Measurements from ENCODE around the gene PSMB5. TPM values are rescaled to one million over a fixed set of nuclear protein-coding genes. Genes with fewer than 3 reads are reported as not detected.
A peak's percentile ranks its signal among the peaks of the same experiment; 100 is the strongest.

PSMB5 gene
- total RNA-seq, 2 experiments from 2014 or later, result 116 to 119 TPM

GRCh38 chr14:23041729-23042128 lies 7.0 kb upstream of the PSMB5 start:
- H3K27ac Mint-ChIP-seq, result no peak overlapping the region
- H3K4me3 Mint-ChIP-seq, result no peak overlapping the region
- no peak for DNase-seq
- H3K9me3 Mint-ChIP-seq, result no peaks in the 10 kb centered on the region
- ChIA-PET CTCF (interaction anchor here (0.8 to 5.6 kb wide), 5 partner anchors 13 to 55 kb away, joined by 3 to 22 read pairs (median 4); partner anchors contain the start of gene CDH24), POLR2A (no interaction called here)
- intact Hi-C loops (cut with micrococcal nuclease), result no loop called here
- H3K4me1 Mint-ChIP-seq (ENCODE audit: low read depth), result no peaks in the 10 kb centered on the region
- H3K27me3 Mint-ChIP-seq, result no peaks in the 10 kb centered on the region
- no peaks in the 10 kb centered on the region for H3K36me3 Mint-ChIP-seq

GRCh38 chr14:23040100-23040499 lies 5.4 kb upstream of the PSMB5 start:
- Mint-ChIP-seq H3K4me3 (no peak overlapping the region), H3K27ac (no peak overlapping the region), H3K4me1 (ENCODE audit: low read depth) (peaks cover 8% of the 10 kb centered on the region), H3K36me3 (no peaks in the 10 kb centered on the region), H3K27me3 (no peaks in the 10 kb centered on the region), H3K9me3 (no peaks in the 10 kb centered on the region)
- ChIA-PET CTCF (interaction anchor here (0.6 to 5.6 kb wide), 4 partner anchors 16 to 56 kb away, joined by 3 to 22 read pairs (median 8); partner anchors contain the start of gene CDH24), POLR2A (no interaction called here)
- intact Hi-C loops (cut with micrococcal nuclease), result no loop called here
- DNase-seq, result no peak

DNA sequence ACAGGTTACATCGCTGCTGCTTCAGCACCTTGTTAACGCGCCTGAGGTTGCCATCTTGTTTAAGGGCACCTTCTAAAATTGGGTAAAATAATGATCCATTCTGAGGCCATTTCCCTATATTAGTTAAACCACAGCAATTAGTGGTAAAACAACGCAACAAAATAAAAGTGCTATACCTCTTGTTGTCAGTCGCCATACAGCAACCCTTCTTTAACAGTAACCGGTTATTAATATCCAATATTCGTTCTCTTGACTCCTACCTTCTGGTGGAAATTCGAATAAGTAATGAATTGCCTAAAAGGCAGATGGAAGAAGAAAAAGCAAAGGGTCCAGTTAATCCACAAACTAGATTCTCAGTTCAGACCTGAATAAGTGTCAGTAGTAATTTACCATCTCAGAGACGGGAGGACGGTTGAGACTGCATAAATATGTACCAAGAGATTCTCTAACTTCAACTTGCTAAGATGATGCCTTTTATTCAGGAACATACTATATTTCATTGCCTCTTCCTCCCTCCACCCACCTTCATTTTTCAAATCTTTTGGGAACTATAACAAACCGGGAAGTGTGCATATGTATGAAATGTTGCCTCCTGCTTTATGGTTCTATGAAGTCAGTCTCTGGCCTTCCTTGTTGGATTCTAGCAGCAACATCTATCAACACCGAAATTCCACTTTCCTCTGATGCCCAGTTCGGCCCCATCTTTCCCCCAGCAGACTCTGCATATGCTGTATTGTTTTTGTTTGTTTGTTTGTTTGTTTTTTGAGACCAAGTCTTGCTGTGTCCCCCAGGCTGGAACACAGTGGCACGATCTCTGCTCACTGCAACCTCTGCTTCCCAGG lies 824 bp upstream of the PSMB5 start:
- intact Hi-C loops (cut with micrococcal nuclease), result loop anchor here (1.0 to 2.0 kb wide), 3 partner anchors 21 to 1525 kb away; partner anchors contain the start of gene METTL3
- POLR2A ChIA-PET, result interaction anchor here (1.0 to 3.9 kb wide), 2 partner anchors 29 to 49 kb away, joined by 4 to 37 read pairs; no protein-coding TSS in a partner anchor
- peaks cover 28% of the 10 kb centered on the region for H3K4me1 Mint-ChIP-seq (ENCODE audit: low read depth)

GRCh38 chr14:23033801-23034497 lies 751 bp downstream of the PSMB5 start:
- CTCF ChIA-PET, result interaction anchor here (0.7 to 2.6 kb wide), 8 partner anchors 12 to 105 kb away, joined by 3 to 13 read pairs (median 4); partner anchors contain the start of genes CDH24, HAUS4 and PRMT5

More for the DNA sequence above, 824 bp upstream of the PSMB5 start:
- Mint-ChIP-seq H3K4me3 (peak overlapping the region; percentile 95), H3K27me3 (no peaks in the 10 kb centered on the region), H3K27ac (peak overlapping the region; percentile 95), H3K9me3 (no peaks in the 10 kb centered on the region), H3K36me3 (peaks cover 25% of the 10 kb centered on the region)
- DNase-seq, result no peak
- CTCF ChIA-PET, result interaction anchor here (2.1 to 2.6 kb wide), 2 partner anchors 33 to 53 kb away, joined by 4 to 10 read pairs; no protein-coding TSS in a partner anchor

DNA sequence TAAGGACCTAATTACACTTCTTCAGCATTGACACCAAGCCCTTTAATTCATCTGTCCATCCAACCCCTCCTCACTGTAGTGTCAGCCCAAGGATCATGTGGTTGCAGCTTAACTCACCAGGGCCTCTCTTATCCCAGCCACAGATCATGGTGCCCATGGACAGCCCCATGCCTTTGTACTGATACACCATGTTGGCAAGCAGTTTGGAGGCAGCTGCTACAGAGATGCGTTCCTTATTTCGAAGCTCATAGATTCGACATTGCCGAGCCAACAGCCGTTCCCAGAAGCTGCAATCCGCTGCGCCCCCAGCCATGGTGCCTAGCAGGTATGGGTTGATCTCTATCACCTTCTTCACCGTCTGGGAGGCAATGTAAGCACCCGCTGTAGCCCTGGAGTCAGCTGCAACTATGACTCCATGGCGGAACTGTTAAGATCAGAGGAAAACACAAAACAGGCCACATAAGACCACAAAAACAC lies 1.4 kb downstream of the PSMB5 start:
- POLR2A ChIA-PET, result interaction anchor here (0.6 to 3.9 kb wide), 4 partner anchors 9 to 76 kb away, joined by 4 to 37 read pairs (median 6); partner anchors contain the start of gene HAUS4
- intact Hi-C loops (cut with micrococcal nuclease), result no loop called here
- no peaks in the 10 kb centered on the region for H3K9me3 Mint-ChIP-seq
- DNase-seq, result no peak
- H3K36me3 Mint-ChIP-seq, result peaks cover 36% of the 10 kb centered on the region
- H3K27me3 Mint-ChIP-seq, result no peaks in the 10 kb centered on the region
- peaks cover 40% of the 10 kb centered on the region for H3K4me1 Mint-ChIP-seq (ENCODE audit: low read depth)
- peak overlapping the region; percentile 95 for H3K27ac Mint-ChIP-seq
- H3K4me3 Mint-ChIP-seq, result peak overlapping the region; percentile 95
- CTCF ChIA-PET, result interaction anchor here (0.7 to 2.6 kb wide), 9 partner anchors 11 to 104 kb away, joined by 3 to 13 read pairs (median 4); partner anchors contain the start of genes CDH24, HAUS4 and PRMT5

More at GRCh38 chr14:23033801-23034497, 751 bp downstream of the PSMB5 start:
- Mint-ChIP-seq H3K27ac (peak overlapping the region; percentile 95), H3K9me3 (no peaks in the 10 kb centered on the region), H3K27me3 (no peaks in the 10 kb centered on the region), H3K4me3 (peak overlapping the region; percentile 95), H3K4me1 (ENCODE audit: low read depth) (peaks cover 35% of the 10 kb centered on the region), H3K36me3 (peaks cover 32% of the 10 kb centered on the region)
- intact Hi-C loops (cut with micrococcal nuclease), result loop anchor here (1.0 to 2.0 kb wide), 2 partner anchors 61 to 1523 kb away; partner anchors contain the start of genes ACIN1, C14orf119 and METTL3
- POLR2A ChIA-PET, result interaction anchor here (0.5 to 3.9 kb wide), 6 partner anchors 10 to 145 kb away, joined by 3 to 37 read pairs (median 5); partner anchors contain the start of gene HAUS4
- DNase-seq, result no peak

DNA sequence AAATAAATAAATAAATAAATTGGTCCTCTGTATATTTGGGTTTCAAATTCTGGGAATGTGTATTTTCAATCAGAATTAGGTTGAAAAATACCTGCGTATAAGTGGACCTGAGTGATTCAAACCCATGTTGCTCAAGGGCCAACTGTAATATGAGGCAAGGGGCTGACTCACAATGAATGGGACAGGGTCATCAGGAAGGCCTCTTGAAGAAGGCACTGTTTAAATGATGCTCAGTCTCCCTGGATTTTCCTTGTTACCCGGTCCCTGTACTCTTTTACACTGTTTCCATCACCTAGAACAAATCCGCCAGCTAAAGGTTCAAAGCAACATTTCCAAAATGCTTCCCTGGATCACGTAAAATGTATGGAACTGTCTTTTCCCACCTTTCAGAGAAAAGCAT lies 3.8 kb downstream of the PSMB5 start:
- Mint-ChIP-seq H3K27me3 (no peaks in the 10 kb centered on the region), H3K27ac (no peak overlapping the region), H3K4me3 (no peak overlapping the region), H3K9me3 (no peaks in the 10 kb centered on the region), H3K36me3 (peaks cover 49% of the 10 kb centered on the region), H3K4me1 (ENCODE audit: low read depth) (peaks cover 47% of the 10 kb centered on the region)
- CTCF ChIA-PET, result interaction anchor here (1.1 to 1.2 kb wide), 2 partner anchors 45 to 46 kb away, joined by 6 to 9 read pairs; no protein-coding TSS in a partner anchor
- no peak for DNase-seq
- POLR2A ChIA-PET, result no interaction called here
- intact Hi-C loops (cut with micrococcal nuclease), result no loop called here

GRCh38 chr14:23028799-23029198 lies 5.9 kb downstream of the PSMB5 start:
- POLR2A ChIA-PET, result interaction anchor here (1.1 to 1.8 kb wide), 2 partner anchors 22 to 42 kb away, joined by 3 to 6 read pairs; no protein-coding TSS in a partner anchor
- Mint-ChIP-seq H3K9me3 (no peaks in the 10 kb centered on the region), H3K4me3 (no peak overlapping the region), H3K36me3 (peaks cover 57% of the 10 kb centered on the region), H3K27me3 (no peaks in the 10 kb centered on the region), H3K27ac (peak overlapping the region; percentile 85), H3K4me1 (ENCODE audit: low read depth) (peaks cover 54% of the 10 kb centered on the region)
- intact Hi-C loops (cut with micrococcal nuclease), result loop anchor here (1.0 kb wide), 1 partner anchor 21 kb away; no protein-coding TSS in a partner anchor
- CTCF ChIA-PET, result interaction anchor here (0.6 to 2.6 kb wide), 7 partner anchors 23 to 1261 kb away, joined by 3 to 11 read pairs (median 7); partner anchors contain the start of gene CDH24
- peak; percentile 65 for DNase-seq

DNA sequence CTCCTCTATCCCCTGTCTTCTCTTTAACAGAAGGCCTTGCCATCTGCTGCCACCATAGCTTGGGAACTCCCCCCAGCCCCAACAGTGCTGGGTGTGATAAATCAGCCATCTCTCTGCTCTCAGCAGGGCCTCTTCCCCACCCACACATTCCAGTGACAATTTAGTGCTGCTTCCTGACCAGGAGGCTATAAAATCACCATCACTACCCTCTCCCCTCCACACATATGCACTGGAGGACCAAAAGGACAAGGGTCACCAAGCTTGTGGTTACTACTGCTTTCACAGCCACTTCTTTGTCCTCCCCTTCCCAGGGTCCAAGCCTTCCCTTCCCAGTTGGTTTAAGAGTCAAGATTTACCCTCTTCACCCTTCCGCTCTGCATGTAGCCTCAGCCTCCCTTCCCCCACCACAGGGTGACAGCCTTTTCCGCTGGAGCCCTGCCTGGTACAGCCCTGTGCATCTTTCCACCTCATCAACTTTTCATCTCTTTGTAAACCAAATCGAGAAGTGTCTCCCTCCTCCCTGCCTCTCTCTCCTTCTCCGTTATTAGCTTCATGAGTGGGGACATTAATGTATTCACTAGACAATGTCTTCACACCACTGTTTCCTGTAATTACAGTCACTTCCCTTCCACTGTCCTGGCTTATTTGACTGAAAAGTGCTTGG lies 9.4 kb downstream of the PSMB5 start:
- Mint-ChIP-seq H3K27me3 (no peaks in the 10 kb centered on the region), H3K4me1 (ENCODE audit: low read depth) (peaks cover 47% of the 10 kb centered on the region), H3K4me3 (peak overlapping the region; percentile 9), H3K36me3 (peaks cover 54% of the 10 kb centered on the region), H3K9me3 (no peaks in the 10 kb centered on the region), H3K27ac (peak overlapping the region; percentile 81)
- intact Hi-C loops (cut with micrococcal nuclease), result loop anchor here (2.0 kb wide), 1 partner anchor 14 kb away; the partner anchor contains the start of gene C14orf93
- peak; percentile 53 for DNase-seq
- ChIA-PET CTCF (interaction anchor here (1.3 to 2.9 kb wide), 7 partner anchors 18 to 52 kb away, joined by 5 to 15 read pairs (median 7); partner anchors contain the start of genes AJUBA and CDH24), POLR2A (interaction anchor here (1.0 to 1.4 kb wide), 2 partner anchors 14 to 18 kb away, joined by 3 to 6 read pairs; no protein-coding TSS in a partner anchor)

DNA sequence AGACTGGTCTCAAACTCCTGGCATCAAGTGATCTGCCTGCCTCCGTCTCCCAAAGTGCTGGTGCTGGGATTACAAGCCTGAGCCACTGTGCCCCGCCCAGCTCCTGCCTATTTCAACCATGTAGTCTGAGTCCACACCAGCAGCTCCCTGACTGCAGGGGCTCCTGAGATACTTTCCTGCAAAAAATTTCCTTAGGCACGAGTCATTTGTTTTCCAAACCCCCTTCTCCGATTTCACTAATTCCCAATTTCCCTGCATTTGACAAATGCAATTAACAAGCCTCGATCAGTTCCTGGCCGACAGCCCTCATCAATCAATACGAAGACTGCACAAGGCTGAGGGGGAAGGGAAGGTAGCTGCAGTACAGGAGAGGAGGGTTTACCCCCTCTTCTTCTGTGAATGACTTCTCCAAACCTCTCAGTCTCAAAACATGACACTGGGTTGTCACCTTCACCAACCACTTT lies 10.1 kb downstream of the PSMB5 start:
- intact Hi-C loops (cut with micrococcal nuclease), result loop anchor here (2.0 kb wide), 1 partner anchor 14 kb away; the partner anchor contains the start of gene C14orf93
- no peaks in the 10 kb centered on the region for H3K9me3 Mint-ChIP-seq

DNA sequence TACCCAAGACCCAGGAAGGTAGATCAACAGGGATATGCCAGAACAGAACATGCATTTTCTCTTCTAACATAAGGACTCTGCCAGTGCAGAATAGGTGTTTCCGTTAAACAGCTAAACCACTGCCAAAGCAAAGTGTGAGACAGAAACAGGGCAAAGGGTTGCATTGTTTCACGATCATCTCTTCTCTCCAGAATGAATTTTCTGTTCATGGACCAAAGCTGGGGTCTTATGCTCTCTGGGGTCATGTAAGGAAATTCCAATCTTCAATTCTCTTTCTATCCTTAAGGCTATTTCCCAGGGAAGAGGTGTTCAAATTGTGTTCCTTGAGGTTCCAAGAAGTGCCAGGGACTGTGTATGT lies 10.9 kb downstream of the PSMB5 start:
- no peak for DNase-seq
- Mint-ChIP-seq H3K27me3 (no peaks in the 10 kb centered on the region), H3K4me1 (ENCODE audit: low read depth) (peaks cover 38% of the 10 kb centered on the region), H3K4me3 (no peak overlapping the region), H3K27ac (no peak overlapping the region), H3K9me3 (no peaks in the 10 kb centered on the region), H3K36me3 (peaks cover 46% of the 10 kb centered on the region)
- POLR2A ChIA-PET, result interaction anchor here (0.6 to 0.9 kb wide), 2 partner anchors 10 to 61 kb away, joined by 3 to 6 read pairs; no protein-coding TSS in a partner anchor
- intact Hi-C loops (cut with micrococcal nuclease), result loop anchor here (2.0 kb wide), 1 partner anchor 13 kb away; the partner anchor contains the start of gene C14orf93
- CTCF ChIA-PET, result interaction anchor here (0.7 to 2.9 kb wide), 8 partner anchors 11 to 45 kb away, joined by 3 to 15 read pairs (median 7); partner anchors contain the start of genes AJUBA and CDH24

More for the DNA sequence above, 10.1 kb downstream of the PSMB5 start:
- DNase-seq, result no peak
- H3K27ac Mint-ChIP-seq, result peak overlapping the region; percentile 81
- POLR2A ChIA-PET, result interaction anchor here (0.9 to 1.4 kb wide), 3 partner anchors 9 to 18 kb away, joined by 3 to 6 read pairs (median 6); no protein-coding TSS in a partner anchor
- no peaks in the 10 kb centered on the region for H3K27me3 Mint-ChIP-seq
- H3K36me3 Mint-ChIP-seq, result peaks cover 54% of the 10 kb centered on the region
- CTCF ChIA-PET, result interaction anchor here (0.9 to 2.9 kb wide), 8 partner anchors 11 to 51 kb away, joined by 5 to 15 read pairs (median 7); partner anchors contain the start of genes AJUBA and CDH24
- peaks cover 47% of the 10 kb centered on the region for H3K4me1 Mint-ChIP-seq (ENCODE audit: low read depth)
- H3K4me3 Mint-ChIP-seq, result no peak overlapping the region

All from activated CD4-positive, alpha-beta memory T cell treated with anti-CD3 and anti-CD28 coated beads for 36 hours (primary cell).